HL-60 (cell line): ENCODE results near the gene NEUROD1.

ENCODE experiments used
- TF ChIP-seq, protein P1 (sequence below): IDR thresholded peaks from 2 replicates; pipeline ENCODE4 v1.6.1; 2012; ENCODE audit warnings: low read depth; ENCODE audit not compliant: insufficient replicate concordance
- TF ChIP-seq, protein P2 (sequence below): IDR thresholded peaks from one replicate; pipeline ENCODE4 v1.5.1; 2011; ENCODE audit warnings: low read length, control low read depth, inconsistent platforms; ENCODE audit not compliant: insufficient read depth

DNA sequence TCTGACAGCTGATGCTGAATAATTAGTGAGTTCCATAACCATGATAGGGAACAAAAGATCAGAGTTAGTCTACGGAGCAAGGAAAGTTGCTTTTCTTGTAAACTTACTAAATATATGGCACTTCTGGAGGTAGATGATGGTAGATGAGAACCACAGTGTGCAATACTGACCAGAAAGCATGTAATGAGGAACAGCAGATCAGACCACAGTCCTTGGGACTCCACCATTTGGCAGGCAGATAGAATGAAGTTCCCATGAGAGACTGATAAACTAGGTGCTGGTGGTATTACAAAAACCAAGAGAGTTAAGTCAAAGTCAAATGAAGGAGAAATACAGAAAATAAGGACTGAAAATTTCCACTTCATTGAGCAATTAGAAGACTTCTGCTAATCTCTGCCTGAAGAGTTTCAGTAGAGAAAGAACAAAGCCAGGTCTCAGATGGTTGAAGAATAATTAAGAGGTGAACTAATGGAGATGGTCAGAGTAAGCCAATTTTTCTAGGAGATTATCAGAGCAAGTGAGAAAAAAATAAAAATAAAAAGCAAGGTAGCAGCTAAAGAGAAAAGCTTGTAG lies 33.8 kb downstream of the NEUROD1 start:
- TF ChIP-seq, protein P1, sequence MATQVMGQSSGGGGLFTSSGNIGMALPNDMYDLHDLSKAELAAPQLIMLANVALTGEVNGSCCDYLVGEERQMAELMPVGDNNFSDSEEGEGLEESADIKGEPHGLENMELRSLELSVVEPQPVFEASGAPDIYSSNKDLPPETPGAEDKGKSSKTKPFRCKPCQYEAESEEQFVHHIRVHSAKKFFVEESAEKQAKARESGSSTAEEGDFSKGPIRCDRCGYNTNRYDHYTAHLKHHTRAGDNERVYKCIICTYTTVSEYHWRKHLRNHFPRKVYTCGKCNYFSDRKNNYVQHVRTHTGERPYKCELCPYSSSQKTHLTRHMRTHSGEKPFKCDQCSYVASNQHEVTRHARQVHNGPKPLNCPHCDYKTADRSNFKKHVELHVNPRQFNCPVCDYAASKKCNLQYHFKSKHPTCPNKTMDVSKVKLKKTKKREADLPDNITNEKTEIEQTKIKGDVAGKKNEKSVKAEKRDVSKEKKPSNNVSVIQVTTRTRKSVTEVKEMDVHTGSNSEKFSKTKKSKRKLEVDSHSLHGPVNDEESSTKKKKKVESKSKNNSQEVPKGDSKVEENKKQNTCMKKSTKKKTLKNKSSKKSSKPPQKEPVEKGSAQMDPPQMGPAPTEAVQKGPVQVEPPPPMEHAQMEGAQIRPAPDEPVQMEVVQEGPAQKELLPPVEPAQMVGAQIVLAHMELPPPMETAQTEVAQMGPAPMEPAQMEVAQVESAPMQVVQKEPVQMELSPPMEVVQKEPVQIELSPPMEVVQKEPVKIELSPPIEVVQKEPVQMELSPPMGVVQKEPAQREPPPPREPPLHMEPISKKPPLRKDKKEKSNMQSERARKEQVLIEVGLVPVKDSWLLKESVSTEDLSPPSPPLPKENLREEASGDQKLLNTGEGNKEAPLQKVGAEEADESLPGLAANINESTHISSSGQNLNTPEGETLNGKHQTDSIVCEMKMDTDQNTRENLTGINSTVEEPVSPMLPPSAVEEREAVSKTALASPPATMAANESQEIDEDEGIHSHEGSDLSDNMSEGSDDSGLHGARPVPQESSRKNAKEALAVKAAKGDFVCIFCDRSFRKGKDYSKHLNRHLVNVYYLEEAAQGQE: no peak
- TF ChIP-seq, protein P2, sequence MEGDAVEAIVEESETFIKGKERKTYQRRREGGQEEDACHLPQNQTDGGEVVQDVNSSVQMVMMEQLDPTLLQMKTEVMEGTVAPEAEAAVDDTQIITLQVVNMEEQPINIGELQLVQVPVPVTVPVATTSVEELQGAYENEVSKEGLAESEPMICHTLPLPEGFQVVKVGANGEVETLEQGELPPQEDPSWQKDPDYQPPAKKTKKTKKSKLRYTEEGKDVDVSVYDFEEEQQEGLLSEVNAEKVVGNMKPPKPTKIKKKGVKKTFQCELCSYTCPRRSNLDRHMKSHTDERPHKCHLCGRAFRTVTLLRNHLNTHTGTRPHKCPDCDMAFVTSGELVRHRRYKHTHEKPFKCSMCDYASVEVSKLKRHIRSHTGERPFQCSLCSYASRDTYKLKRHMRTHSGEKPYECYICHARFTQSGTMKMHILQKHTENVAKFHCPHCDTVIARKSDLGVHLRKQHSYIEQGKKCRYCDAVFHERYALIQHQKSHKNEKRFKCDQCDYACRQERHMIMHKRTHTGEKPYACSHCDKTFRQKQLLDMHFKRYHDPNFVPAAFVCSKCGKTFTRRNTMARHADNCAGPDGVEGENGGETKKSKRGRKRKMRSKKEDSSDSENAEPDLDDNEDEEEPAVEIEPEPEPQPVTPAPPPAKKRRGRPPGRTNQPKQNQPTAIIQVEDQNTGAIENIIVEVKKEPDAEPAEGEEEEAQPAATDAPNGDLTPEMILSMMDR: no peak
